HG03045 (cell line): ENCODE measurements around the gene REEP3.

Experiments used
- ATAC-seq: cut with Tn5 transposase; IDR thresholded peaks from one replicate; pipeline ENCODE4 v1.9.1; 2021; ENCODE audit warnings: mild to moderate bottlenecking, moderate library complexity; ENCODE audit not compliant: unreplicated experiment

REEP3 gene

DNA sequence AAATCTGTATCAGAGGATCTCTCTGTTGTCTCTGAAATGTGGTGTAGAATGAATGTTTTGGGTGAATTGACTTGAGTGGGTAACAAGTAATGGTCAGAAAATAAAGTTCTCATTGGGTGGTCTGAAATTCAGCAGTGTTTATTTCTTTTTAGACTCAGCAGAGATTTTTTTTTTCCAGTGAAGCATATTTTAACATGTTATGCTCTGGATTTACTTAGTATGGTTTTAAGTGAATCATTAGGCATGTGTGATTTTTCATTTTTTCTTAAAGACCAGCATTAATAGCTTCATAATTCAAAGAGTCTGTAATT lies 63.5 kb downstream of the REEP3 start:
- ATAC-seq: no peak

DNA sequence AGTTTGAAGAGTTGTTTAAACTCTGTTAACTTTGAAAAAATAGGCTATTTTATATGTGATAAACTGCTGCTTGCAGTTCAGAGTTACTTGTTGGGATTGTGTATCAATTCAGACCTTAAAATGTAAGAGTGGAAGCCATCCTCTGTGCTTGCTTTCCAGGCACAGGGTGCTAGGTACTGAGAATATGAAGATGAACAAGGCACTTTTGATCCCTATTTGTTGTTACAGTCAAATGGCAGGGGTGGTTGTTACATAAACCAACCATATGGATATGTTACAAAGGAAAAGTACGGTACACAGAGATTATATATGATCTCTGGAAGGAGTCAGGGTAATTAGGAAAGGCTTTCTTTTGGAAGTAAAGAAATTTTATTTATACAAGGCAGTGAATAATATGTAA lies 63.8 kb downstream of the REEP3 start:
- ATAC-seq: no peak

DNA sequence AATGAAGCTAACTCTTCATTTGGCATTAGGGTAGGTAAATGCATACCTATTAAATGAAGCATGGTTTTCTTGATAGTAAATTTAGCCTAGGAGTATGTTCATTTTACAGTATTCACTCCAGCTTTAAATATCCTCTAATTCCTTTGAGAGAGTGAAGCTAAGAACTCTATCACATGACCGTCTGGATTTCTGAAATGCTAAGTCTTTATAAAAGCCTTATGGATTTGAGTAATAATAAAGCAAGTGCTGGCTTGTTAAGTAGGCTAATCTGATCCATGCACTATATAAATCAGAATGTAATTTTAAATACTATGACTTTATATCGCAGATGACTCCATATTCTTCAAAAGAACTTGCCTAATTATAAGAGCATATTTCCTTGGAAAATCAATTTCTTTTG lies 64.8 kb downstream of the REEP3 start:
- no peak for ATAC-seq

DNA sequence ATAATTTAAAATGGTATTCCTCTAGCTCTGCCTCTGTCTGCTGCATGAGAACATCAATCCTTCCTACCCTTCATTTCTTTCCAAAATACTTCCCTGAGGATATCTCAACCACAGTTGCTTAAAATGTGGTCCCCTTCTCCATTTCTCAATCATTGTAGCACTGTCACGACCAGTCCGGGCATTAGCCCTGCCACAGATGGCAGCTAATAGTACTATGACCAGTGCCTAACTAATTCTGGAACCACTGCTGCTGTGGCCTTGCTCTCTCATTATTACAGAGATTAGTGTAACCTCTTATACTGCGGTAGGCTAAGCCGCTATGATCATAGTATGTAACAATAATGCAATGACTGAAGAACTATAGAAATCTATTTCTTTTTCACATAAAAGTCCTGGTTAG lies 66.0 kb downstream of the REEP3 start:
- ATAC-seq: no peak

- ATAC-seq: no peak
Observed at GRCh38 chr10:63588436-63589167, 67.4 kb downstream of the REEP3 start.

DNA sequence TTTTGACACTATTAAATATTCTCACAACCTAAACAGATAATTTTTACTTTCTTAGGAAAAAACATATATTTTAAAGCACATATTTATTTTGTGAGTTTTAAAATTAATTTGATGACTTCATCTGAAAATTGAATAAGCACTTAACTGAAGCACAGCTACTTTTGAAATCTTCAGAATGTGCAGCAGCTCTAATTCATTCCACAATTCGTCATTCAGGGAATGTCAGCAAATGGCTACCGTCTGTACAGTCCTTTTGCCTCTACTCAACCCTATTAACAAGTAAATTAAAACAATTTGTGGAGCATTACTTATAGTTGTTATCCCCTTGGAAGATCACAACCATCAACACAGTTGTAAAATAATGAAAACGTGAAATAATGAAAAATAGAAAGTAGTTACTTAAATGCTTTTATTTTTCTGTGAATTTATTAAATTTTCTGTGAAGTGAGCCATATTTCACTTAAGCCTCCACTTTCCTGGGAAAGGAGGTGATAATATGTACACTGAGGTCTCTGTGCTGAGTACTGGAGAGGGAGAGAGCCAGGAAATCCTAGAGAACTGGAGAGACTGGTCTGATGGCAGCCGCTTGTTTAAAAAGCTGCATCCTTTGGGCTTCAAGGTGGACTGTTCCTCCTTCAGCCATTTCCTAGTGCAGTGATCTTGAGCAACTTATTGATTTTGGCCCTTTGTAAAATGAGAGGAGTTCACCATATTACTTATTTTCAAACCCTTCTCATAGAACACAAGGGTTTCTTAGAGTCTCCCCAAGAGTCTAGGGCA lies 70.6 kb downstream of the REEP3 start:
- ATAC-seq: no peak

GRCh38 chr10:63593576-63593975 lies 72.4 kb downstream of the REEP3 start:
- ATAC-seq: no peak

DNA sequence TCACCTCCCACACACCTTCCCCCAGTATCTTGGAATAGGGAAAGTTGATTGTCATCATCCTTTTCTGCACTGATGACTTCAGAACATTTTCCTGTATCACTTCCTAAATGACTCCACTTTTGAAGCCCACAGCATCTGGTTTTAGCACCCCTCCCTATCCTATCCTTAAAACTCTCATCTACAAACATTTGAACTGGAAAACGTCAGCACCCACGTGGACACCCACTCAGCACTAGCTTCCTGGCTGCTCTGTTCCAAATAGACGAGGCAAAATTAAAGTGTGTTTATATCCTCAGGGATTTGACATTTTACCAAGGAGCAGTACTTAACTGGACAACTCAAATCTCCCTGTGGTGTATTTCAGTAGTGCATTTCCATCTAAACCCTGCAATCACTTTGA lies 73.9 kb downstream of the REEP3 start:
- ATAC-seq: no peak

DNA sequence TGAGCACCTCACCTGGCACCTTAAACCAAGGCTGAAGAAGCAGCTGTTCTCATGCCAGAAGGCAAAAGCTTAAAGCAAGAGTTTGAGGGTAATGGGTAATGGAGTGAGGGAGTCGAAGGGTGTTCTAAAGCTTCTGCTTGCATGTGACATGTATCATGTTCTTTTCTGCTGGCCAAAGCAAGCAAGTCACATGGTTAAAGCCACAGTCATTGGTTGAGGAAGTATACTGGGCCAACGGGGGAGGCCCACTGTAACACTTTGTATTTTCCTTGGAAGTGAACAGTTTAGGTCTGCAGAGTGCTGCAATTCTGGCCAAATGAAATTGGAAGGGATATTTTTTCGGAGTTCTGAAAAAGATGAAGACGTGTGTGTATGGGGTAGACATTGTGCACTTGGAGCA lies 75.7 kb downstream of the REEP3 start:
- ATAC-seq: no peak

- ATAC-seq: no peak
Observed at GRCh38 chr10:63600540-63600939, 79.3 kb downstream of the REEP3 start.

DNA sequence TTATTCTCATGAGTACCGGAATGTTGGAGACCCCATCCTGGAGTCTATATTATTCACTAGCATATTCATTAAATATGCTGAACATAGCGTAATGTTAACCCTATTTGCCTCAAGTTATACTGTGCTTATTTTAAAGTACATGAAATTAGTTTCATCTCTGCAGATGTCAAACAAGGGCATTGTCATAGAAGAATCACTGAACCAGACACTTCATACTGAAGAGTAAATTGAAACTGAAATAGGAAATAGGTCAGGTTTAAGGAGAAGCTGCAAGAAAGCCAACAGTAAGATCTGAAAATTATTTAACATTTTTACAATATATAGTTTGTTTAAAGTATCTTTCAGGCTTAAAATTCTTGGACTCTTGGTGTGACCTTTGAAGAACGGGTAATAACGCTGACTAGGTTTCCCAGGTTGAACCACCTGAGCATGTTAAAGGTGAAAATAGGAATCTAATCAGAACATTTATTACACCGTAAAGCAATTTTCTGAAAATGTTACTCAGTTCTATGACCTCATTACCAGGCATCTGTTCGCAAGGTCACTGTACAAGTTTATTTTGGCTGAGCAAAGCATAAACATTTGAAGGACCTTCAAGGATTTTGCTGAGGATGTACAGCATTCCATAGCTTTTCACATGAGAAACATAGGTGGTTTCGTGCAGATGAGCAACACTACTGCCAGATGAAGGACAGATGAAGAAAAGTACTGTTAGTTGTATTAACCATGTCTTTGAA lies 82.7 kb downstream of the REEP3 start:
- peak; percentile 64 for ATAC-seq

DNA sequence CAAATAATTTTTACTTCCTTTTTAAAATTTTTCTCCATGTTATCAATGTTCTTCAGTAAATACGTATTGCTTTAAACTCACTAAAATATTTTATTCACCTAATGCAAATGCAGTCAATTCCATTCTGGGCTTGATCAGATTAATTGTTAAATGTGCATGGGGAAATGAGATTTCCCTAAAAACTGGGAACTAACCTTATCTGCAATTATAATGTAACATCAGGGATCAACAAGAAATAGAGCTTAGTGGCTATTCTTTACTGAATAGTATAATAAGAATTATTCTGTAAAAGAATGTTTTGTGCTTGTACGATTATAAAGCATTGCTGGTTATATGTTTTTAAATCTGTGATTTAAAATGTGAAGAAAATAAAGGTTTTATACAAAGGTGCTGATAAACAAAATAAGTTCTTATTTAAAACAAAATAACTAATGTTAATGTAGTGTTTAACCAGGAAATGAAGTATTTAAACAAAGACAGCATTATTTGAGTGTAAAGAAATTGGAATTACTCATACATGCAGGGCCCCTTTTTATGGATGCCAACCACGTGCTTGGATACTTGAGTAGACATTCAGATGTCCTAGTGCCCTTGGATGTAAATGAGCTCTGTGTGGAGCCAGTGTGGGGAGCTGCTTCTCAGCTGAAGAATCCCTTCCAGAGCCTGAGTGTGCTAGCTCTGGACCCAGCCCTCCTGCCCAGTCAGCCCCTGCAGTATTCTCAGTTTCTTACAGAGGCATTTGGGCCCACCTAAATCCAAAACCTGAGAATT lies 84.2 kb downstream of the REEP3 start:
- no peak for ATAC-seq

DNA sequence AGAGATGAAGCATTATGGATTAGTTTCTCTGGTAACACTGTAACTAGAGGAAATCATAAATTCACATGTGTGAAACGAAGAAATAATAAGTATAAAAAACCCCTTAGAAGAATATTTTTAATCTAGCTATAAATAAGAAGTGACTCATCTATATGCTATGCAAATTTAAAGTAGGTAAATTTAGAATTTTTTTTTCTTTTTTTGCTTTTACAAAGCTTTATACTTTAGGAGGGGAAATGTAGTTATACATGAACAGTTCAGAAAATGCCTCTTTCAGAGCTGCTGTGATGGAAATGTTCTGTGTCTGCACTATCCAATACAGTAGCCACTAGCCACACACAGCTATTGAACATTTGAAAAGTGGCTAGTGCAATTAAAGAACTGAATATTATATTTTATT lies 87.3 kb downstream of the REEP3 start:
- no peak for ATAC-seq

GRCh38 chr10:63611078-63611477 lies 89.9 kb downstream of the REEP3 start:
- ATAC-seq: no peak

DNA sequence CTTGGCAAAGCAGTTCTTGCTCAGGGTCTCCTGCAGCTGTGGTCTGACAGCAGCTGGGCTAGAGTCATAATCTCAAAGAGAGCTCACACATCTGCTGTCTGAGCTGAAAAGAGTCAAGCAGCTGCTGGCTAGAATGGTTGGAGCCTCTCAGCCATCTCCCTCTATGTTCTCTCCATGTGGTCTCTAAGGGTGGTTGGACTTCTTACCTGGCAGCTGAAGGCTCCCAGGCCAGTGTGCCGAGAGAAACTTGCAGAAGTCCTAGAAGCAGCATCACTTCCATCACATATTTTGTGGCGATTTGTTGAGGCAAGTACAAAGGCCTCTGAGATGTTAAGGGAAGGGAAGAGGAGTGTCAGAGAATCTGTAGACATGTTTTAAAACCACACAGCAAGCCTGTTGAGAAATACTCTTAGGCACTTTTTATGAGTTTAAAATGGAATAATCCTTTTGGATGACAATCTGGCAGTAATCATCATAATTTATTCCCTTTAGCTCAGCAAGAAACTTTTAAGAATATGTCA lies 93.2 kb downstream of the REEP3 start:
- ATAC-seq: no peak

- no peak for ATAC-seq
Observed at GRCh38 chr10:63618552-63618951, 97.4 kb downstream of the REEP3 start.

DNA sequence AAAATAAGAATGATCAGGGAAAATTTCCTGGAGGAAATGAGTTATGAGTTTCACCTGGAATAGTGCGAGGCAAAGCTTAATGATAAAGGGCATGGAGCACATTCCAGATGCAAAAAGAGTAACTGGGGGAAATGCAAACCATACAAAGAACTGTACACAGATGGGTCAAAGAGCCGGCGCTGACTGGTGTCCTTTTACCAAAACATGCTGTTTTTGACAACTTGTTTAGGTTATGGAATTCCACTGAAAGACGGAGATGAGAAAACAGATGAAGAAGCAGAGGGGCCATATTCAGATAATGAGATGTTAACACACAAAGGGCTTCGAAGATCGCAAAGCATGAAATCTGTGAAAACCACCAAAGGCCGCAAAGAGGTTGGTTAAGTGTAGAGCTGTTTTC lies 98.2 kb downstream of the REEP3 start:
- no peak for ATAC-seq

GRCh38 chr10:63622097-63622496 lies 100.9 kb downstream of the REEP3 start:
- ATAC-seq: no peak

DNA sequence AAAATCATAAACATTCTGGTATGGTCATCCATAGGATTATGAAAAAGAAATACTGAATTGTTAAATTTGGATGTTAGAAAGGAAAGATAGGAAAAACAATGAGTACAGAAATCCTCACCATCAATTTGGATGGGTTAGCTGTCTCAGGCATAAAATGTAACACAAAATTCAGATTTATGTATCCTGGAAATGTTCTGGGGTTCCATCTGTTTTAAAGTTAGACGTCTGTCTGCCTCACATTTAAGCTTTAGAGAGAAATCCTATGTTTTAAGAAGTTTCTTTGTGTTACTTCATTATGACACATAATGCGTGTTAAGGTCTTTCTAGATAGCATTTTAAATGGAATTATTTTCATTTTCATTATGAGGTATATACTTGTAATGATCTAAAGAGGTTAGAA lies 103.5 kb downstream of the REEP3 start:
- ATAC-seq: no peak

DNA sequence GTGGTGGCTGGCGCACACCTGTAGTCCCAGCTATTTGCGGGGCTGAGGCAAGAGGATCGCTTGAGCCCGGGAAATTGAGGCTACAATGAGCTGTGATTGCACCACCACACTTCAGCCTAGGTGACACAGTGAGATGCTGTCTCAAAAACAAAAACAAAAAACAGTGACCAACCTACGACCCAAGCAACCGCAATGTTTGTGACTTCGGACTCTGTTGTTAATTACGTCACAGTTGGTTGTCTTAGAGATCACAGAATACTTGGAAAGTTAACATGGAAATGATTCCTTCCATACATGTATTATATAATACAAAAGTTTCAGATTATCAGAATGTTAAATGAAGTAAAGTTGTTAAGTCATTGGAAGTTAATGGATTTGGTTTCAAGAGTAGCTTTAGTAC lies 106.2 kb downstream of the REEP3 start:
- ATAC-seq: no peak

DNA sequence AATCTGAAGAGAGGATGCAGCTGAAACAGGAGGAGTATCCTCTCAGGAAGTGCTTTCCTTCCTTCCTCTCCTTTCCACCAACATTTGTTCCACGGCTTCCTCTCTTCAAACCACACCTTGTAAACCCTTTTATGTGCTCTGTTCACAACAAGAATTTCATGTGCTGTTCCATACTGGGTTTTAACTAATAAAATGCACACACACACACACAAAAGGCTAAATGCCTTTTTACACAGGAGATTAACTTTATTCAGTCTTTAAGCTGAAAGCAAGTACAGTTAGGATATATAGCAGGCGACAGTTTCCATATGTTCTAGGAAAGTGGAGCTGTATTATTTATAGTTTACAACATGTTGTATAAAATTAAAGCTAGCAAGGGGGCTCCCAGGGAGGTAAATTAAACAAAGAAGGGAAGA lies 106.7 kb downstream of the REEP3 start:
- no peak for ATAC-seq
